Measurements from ENCODE around the gene RIPK4. TPM values are rescaled to one million over a fixed set of nuclear protein-coding genes. Genes with fewer than 3 reads are reported as not detected.

The RIPK4 gene
- total and polyA plus RNA-seq, 2 donors (not counting 1 experiment from before 2014, with no cell fraction given) = not detected

- H2AFZ ChIP-seq (ENCODE audit: insufficient read depth, low read depth, low read length, poor library complexity, severe bottlenecking) = no peak overlapping the region
- ATAC-seq (ENCODE audit: low read depth) = no peak
- H3K4me2 ChIP-seq (replicated peaks; ENCODE audit: low read depth, low read length, poor library complexity, severe bottlenecking) = no peak overlapping the region
- peaks cover 5% of the 10 kb centered on the region for H4K20me1 ChIP-seq (ENCODE audit: control insufficient read depth, insufficient read depth, low read length, poor library complexity, severe bottlenecking)
- H3K27ac ChIP-seq (ENCODE audit: low read length in 2 of 2) = no peak overlapping the region
- Mint-ChIP-seq H3K9me3 (ENCODE audit: insufficient read depth) (peaks cover 4% of the 10 kb centered on the region), H3K4me1 (no peaks in the 10 kb centered on the region), H3K27ac (no peak overlapping the region), H3K27me3 (no peaks in the 10 kb centered on the region), H3K4me3 (no peak overlapping the region)
- WGBS (ENCODE audit: insufficient coverage) = 97% methylated on average over 18 of the region's 18 CpGs
- no peaks in the 10 kb centered on the region for H3K27me3 ChIP-seq (replicated peaks in 1 of 4; ENCODE audit: control extremely low read depth in 1 of 4, control insufficient read depth in 3 of 4, insufficient read depth in 4 of 4, low read length in 3 of 4)
- no peaks in the 10 kb centered on the region for H3K4me1 ChIP-seq (ENCODE audit: control insufficient read depth in 2 of 2, insufficient read depth in 2 of 2, low read length in 2 of 2)
- no peak for TF ChIP-seq CTCF (IDR thresholded peaks at IDR 0.05)
- TF ChIP-seq EZH2 (IDR thresholded peaks at IDR 0.05; ENCODE audit: borderline replicate concordance, insufficient read depth, low read depth, low read length, poor library complexity, severe bottlenecking) = no peak
- ChIA-PET POLR2A (no interaction called here), CTCF (no interaction called here)
- no peak for DNase-seq
- no peak overlapping the region for H3K4me3 ChIP-seq (ENCODE audit: control extremely low read depth in 1 of 5, extremely low read depth in 1 of 5, insufficient read depth in 1 of 5, low read depth in 2 of 5, low read length in 4 of 5)
- peaks cover 0 to 51% of the 10 kb centered on the region in 2 experiments for H3K36me3 ChIP-seq (replicated peaks in 1 of 2; ENCODE audit: control extremely low read depth in 1 of 2, control insufficient read depth in 1 of 2, extremely low read depth in 1 of 2, insufficient read depth in 2 of 2, low read length in 1 of 2)
- peaks cover 2% of the 10 kb centered on the region for H3K79me2 ChIP-seq (ENCODE audit: control insufficient read depth, insufficient read depth, low read length)
- intact Hi-C loops (cut with micrococcal nuclease) = no loop called here
- H3K9me3 ChIP-seq (ENCODE audit: control extremely low read depth in 1 of 3, control insufficient read depth in 2 of 3, insufficient read depth in 1 of 3, low read length in 2 of 3) = no peaks in the 10 kb centered on the region
- H3K9ac ChIP-seq (ENCODE audit: low read length) = no peak overlapping the region
These were observed 41.2 kb upstream of the RIPK4 start for GRCh38 chr21:41808094-41808493.

- WGBS (ENCODE audit: insufficient coverage) = 100% methylated on average over 3 of the region's 4 CpGs
- no peak for ATAC-seq (ENCODE audit: low read depth)
- Mint-ChIP-seq H3K4me1 (no peaks in the 10 kb centered on the region), H3K27ac (no peak overlapping the region), H3K4me3 (no peak overlapping the region), H3K27me3 (no peaks in the 10 kb centered on the region), H3K9me3 (ENCODE audit: insufficient read depth) (peaks cover 4% of the 10 kb centered on the region)
- H3K4me3 ChIP-seq (ENCODE audit: control extremely low read depth in 1 of 5, extremely low read depth in 1 of 5, insufficient read depth in 1 of 5, low read depth in 2 of 5, low read length in 4 of 5) = no peak overlapping the region
- intact Hi-C loops (cut with micrococcal nuclease) = no loop called here
- H2AFZ ChIP-seq (ENCODE audit: insufficient read depth, low read depth, low read length, poor library complexity, severe bottlenecking) = no peak overlapping the region
- no peaks in the 10 kb centered on the region for H3K27me3 ChIP-seq (replicated peaks in 1 of 4; ENCODE audit: control extremely low read depth in 1 of 4, control insufficient read depth in 3 of 4, insufficient read depth in 4 of 4, low read length in 3 of 4)
- H3K79me2 ChIP-seq (ENCODE audit: control insufficient read depth, insufficient read depth, low read length) = peaks cover 2% of the 10 kb centered on the region
- H3K9me3 ChIP-seq (ENCODE audit: control extremely low read depth in 1 of 3, control insufficient read depth in 2 of 3, insufficient read depth in 1 of 3, low read length in 2 of 3) = no peaks in the 10 kb centered on the region
- TF ChIP-seq EZH2 (IDR thresholded peaks at IDR 0.05; ENCODE audit: borderline replicate concordance, insufficient read depth, low read depth, low read length, poor library complexity, severe bottlenecking) (no peak), CTCF (IDR thresholded peaks at IDR 0.05) (no peak)
- H3K27ac ChIP-seq (ENCODE audit: low read length in 2 of 2) = no peak overlapping the region
- no peak overlapping the region for H3K4me2 ChIP-seq (replicated peaks; ENCODE audit: low read depth, low read length, poor library complexity, severe bottlenecking)
- ChIA-PET CTCF (interaction anchor here (1.3 kb wide), 1 partner anchor 10 kb away, joined by 6 read pairs; no protein-coding TSS in a partner anchor), POLR2A (no interaction called here)
- H3K36me3 ChIP-seq (replicated peaks in 1 of 2; ENCODE audit: control extremely low read depth in 1 of 2, control insufficient read depth in 1 of 2, extremely low read depth in 1 of 2, insufficient read depth in 2 of 2, low read length in 1 of 2) = peaks cover 0 to 49% of the 10 kb centered on the region in 2 experiments
- no peak overlapping the region for H3K9ac ChIP-seq (ENCODE audit: low read length)
- H3K4me1 ChIP-seq (ENCODE audit: control insufficient read depth in 2 of 2, insufficient read depth in 2 of 2, low read length in 2 of 2) = no peaks in the 10 kb centered on the region
- no peak for DNase-seq
- H4K20me1 ChIP-seq (ENCODE audit: control insufficient read depth, insufficient read depth, low read length, poor library complexity, severe bottlenecking) = peaks cover 5% of the 10 kb centered on the region
These were observed 39.9 kb upstream of the RIPK4 start for GRCh38 chr21:41806773-41807172.

Measured in B cell (primary cell).